GM12891 (cell line): ENCODE measurements around the gene WRAP73.

Experiments used
- DNase-seq: peaks from one replicate; pipeline ENCODE4 v3.0.0; 2011; ENCODE audit warnings: low spot score; ENCODE audit not compliant: insufficient read length
- FAIRE-seq: peaks from 2 replicates; lab custom pipeline; 2011; peaks lifted over from hg19 to GRCh38; lab: Jason Lieb, UNC
- PAX5 ChIP-seq: IDR thresholded peaks from 2 replicates; pipeline ENCODE4 v1.6.1; 2011; ENCODE audit warnings: low read length, moderate library complexity, mild to moderate bottlenecking; ENCODE audit not compliant: insufficient read depth, severe bottlenecking
- POLR2A ChIP-seq: IDR thresholded peaks from 2 replicates; pipeline ENCODE4 v1.6.1; 2011; ENCODE audit warnings: low read depth, low read length, control low read depth
- POLR2AphosphoS5 ChIP-seq: IDR thresholded peaks from 2 replicates; pipeline ENCODE4 v1.6.1; 2011; ENCODE audit warnings: low read depth, low read length, control low read depth
- POU2F2 ChIP-seq: IDR thresholded peaks from 2 replicates; pipeline ENCODE4 v1.6.1; 2011; ENCODE audit warnings: low read depth, mild to moderate bottlenecking, control low read depth, low read length, moderate library complexity
- SPI1 ChIP-seq: IDR thresholded peaks from 2 replicates; pipeline ENCODE4 v1.6.1; 2011; ENCODE audit warnings: low read depth, low read length, control low read depth
- TAF1 ChIP-seq: IDR thresholded peaks from 2 replicates; pipeline ENCODE4 v1.6.1; 2011; ENCODE audit warnings: low read depth, low read length, control low read depth

WRAP73 gene

GRCh38 chr1:3692598-3692997 lies 42.7 kb upstream of the WRAP73 start:
- FAIRE-seq (no peak), DNase-seq (no peak)
- TF ChIP-seq TAF1 = no peak
- TF ChIP-seq POLR2A = no peak
- no peak for TF ChIP-seq SPI1
- TF ChIP-seq PAX5 = no peak
- no peak for TF ChIP-seq POU2F2
- no peak for TF ChIP-seq POLR2AphosphoS5

DNA sequence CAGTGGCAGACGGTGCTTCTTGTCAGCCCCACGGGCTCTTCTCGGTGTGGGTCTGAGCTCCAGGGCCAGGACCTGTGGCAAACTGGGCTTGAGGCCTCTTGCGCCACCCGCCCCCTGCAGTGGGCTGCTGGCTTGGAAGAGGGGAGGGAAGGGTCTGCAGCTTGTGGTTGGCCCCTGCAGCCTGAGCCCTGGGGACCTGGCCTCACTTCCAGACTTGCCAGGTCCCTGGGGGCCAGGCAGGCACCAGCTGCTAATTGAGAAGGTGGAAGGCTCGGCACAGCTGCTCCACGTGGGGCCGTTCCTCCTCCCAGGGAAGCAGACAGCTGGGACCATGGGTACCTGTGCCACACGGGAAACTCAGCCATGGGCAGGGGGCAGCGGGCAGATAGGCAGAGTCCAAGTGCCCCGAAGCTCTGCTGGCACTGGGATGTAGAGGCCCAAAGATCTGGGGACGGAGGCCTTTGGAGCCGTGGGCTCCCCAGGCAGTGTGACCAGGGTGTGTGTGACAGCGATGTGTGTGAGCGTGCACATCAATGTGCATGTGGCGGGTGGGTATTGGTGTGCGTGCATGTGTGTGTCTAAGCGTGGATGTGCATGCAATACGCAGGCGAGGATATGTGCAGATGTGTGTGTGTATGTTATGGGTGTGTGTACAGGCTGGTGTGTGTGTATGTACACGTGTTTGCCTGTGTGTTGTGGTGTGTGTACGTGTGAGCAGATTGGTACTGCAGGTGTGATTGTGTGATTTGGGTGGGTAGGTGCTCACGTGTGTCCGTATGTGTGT lies 41.7 kb upstream of the WRAP73 start:
- no peak for DNase-seq
- TF ChIP-seq TAF1 = no peak
- no peak for TF ChIP-seq PAX5
- TF ChIP-seq SPI1 = no peak
- TF ChIP-seq POLR2A = no peak
- no peak for TF ChIP-seq POLR2AphosphoS5
- TF ChIP-seq POU2F2 = no peak
- peak; percentile 31 for FAIRE-seq

DNA sequence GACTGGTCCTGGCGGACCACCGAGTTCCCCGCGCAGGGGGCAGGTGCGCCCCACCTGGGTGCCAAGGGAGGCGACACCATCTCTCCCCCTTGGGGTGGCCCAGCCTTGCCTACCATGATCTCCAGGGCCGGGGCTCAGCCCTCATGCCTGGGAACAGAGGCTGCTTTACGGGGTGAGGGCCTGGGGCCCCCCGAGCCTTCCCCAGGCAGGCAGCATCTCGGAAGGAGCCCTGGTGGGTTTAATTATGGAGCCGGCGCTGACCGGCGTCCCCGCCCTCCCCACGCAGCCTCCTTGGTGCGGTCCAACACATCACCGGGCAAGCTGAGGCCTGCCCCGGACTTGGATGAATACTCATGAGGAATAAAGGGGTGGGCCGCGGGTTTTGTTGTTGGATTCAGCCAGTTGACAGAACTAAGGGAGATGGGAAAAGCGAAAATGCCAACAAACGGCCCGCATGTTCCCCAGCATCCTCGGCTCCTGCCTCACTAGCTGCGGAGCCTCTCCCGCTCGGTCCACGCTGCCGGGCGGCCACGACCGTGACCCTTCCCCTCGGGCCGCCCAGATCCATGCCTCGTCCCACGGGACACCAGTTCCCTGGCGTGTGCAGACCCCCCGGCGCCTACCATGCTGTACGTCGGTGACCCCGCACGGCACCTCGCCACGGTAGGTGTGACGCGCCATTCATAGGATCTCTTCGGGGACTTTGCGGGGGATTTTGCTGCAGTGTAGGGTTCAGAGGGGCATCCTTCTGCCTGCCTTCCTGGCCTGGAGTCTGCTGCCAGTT lies 40.6 kb upstream of the WRAP73 start:
- FAIRE-seq (no peak), DNase-seq (no peak)
- TF ChIP-seq SPI1 (no peak), TAF1 (no peak), POU2F2 (no peak), POLR2A (no peak), POLR2AphosphoS5 (no peak), PAX5 (no peak)

GRCh38 chr1:3689138-3689750 lies 39.3 kb upstream of the WRAP73 start:
- DNase-seq = no peak
- no peak for TF ChIP-seq PAX5
- no peak for TF ChIP-seq POLR2AphosphoS5
- TF ChIP-seq SPI1 = no peak
- no peak for TF ChIP-seq TAF1
- TF ChIP-seq POLR2A = no peak
- no peak for TF ChIP-seq POU2F2
- no peak for FAIRE-seq

- DNase-seq (no peak), FAIRE-seq (no peak)
- TF ChIP-seq SPI1 (no peak), TAF1 (no peak), PAX5 (no peak), POLR2A (no peak), POLR2AphosphoS5 (no peak), POU2F2 (no peak)
Measured at GRCh38 chr1:3688356-3689137, 38.6 kb upstream of the WRAP73 start.

- DNase-seq = no peak
- no peak for FAIRE-seq
- TF ChIP-seq TAF1 = no peak
- no peak for TF ChIP-seq POU2F2
- no peak for TF ChIP-seq PAX5
- no peak for TF ChIP-seq SPI1
- no peak for TF ChIP-seq POLR2A
- TF ChIP-seq POLR2AphosphoS5 = no peak
Measured at GRCh38 chr1:3687504-3687903, 37.6 kb upstream of the WRAP73 start.

DNA sequence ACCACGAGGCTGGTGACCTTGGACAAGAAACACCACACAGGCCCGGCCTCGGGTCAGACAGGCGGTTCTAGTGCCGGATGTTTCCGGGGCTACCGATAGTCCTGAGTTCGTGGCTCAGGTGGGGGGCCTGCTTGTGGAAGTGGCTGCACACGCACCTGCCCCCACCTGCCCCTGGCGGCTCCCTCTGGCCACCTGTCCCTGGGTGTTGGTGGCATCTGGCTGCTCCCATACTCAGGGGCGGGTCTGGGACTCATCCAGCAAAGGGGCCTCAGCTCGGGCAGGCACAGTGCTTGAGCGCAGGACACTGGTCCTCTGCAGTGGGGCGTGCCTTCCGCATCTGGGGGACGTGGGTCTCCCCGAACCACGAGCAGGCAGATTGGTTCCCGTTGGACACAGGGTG lies 36.0 kb upstream of the WRAP73 start:
- TF ChIP-seq POLR2A (no peak), POLR2AphosphoS5 (no peak), TAF1 (no peak), SPI1 (no peak), PAX5 (no peak), POU2F2 (no peak)
- DNase-seq (no peak), FAIRE-seq (no peak)

DNA sequence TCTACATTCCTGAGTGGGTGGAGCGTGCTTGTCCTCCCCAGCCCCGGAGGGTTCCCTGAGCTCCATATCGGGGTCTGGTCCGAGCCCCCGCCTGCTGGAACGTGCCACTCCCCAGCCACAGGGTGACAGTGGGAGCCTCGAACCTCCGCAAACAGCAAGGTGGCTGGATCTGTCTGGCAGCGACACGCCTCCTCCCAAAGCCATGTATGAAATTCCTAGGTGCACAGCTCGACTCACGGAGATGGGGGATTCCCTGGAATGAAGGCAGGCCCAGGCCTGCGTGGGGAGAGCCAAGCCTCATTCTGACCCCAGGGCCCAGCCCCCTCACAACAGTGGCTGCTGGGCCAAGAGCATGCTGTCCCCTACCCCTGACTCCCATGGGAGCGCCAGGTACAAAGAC lies 35.3 kb upstream of the WRAP73 start:
- FAIRE-seq (no peak), DNase-seq (no peak)
- no peak for TF ChIP-seq TAF1
- no peak for TF ChIP-seq POLR2AphosphoS5
- TF ChIP-seq POU2F2 = no peak
- TF ChIP-seq PAX5 = no peak
- TF ChIP-seq SPI1 = no peak

DNA sequence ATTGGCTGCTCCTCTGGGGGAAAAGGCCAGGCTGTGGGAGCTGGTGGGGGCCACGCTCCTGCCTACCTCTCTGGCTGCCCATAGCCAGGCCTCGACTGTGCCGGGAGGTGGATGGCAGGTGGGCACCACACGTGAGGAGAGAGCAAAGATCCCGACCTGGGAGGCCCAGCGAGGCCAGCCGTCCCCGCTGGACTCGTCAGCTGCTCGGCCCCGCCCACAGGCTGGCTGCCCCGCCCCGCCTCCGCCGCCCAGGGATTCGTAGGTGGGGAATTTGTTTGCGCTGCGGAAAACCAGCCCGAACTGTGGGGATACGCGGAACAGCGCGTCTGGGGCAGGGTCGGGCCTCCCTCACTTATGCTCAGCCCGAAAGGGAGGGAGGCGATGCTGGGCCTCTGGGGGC lies 34.1 kb upstream of the WRAP73 start:
- DNase-seq (no peak), FAIRE-seq (no peak)
- TF ChIP-seq POU2F2 (no peak), PAX5 (no peak), TAF1 (no peak), POLR2A (no peak), POLR2AphosphoS5 (no peak), SPI1 (no peak)
